Lower leg skin (tissue), 4 donors: ENCODE measurements around the gene STPG1. TPM values are rescaled to one million over a fixed set of nuclear protein-coding genes. Genes with fewer than 3 reads are reported as not detected.

Experiments used
- DNase-seq, 2 donors: peaks; one replicate each; pipeline ENCODE4 v3.0.0-alpha.2; 2019; ENCODE audit warnings: low spot score in 2 of 2
- H3K4me3 ChIP-seq: fragments of 200-600 bp; sonication (generic); 2 replicates; pipeline ENCODE4 v1.5.1; 2017; ENCODE audit warnings: mild to moderate bottlenecking, low read depth; ENCODE audit not compliant: poor library complexity, severe bottlenecking
- POLR2A ChIP-seq, 2 donors: fragments of 450-650 bp; IDR thresholded peaks; one replicate each; pipeline ENCODE4 v1.6.1; 2016 to 2017; ENCODE audit warnings: antibody characterized with exemption in 2 of 2, mild to moderate bottlenecking in 1 of 2, moderate library complexity in 1 of 2
- WGBS, 2 donors: methylation state at CpG; one replicate each; pipeline ENCODE4 v1.1.5; 2018; 5-methylcytosine and 5-hydroxymethylcytosine counted together
- intact Hi-C: fragments of 100-400 bp; cut with DNase I; formaldehyde crosslinking; loops from one replicate; pipeline ENCODE4 v1.15.0; 2023; ENCODE audit warnings: low total_unique reads
- total RNA-seq, 4 donors: library from RNA; depleted of rRNA; stranded (reverse); fragments of >200 nt; gene quantifications; one replicate each; pipeline ENCODE4 v1.1.0, GENCODE V29; 2016
- TF ChIP-seq, protein P1 (sequence below), 3 donors: fragments of 450-650 bp; IDR thresholded peaks; one replicate each; pipeline ENCODE4 v1.5.1; 2016; ENCODE audit warnings: antibody characterized with exemption in 3 of 3, mild to moderate bottlenecking in 3 of 3, moderate library complexity in 2 of 3

Gene STPG1
- total RNA-seq, 4 donors from 2014 or later = 3.6 to 8.5 (median 6.4) TPM

DNA sequence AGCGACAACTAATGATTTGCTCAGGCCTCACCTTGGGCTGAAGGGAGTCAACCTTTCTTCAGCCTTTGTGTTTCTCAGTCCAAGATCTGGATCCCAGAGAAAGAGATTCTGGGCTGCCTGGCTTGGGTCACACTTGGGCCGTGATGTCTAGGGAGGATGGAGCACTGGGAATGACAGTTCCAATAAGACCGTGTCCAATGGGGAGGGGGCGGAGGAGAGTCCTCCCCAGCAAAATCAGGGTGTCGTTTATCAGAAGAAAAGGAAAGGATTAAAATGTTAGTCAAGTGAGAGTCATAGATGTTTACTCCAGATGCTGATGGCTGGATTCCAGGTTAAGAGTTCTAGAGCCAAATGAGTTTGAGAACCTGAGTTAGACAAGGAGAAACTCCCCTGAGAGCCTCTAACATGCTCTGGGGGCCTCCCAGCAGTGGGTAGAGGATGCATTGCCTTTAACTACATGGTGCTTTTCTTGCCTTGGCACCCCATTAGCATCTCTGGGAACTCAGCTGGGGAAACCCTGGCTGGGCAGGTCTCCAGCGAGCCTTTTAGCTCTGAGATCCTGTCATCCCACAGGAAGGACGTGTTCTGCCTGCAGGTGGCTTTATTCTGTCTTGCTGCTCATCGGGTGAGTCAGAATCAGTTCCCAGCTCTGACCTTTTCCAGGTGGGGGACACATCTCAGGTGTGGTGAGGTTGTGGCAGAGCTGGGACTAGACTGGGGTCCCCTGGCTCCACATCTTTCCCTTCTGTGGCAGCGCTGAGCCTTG lies 24.2 kb upstream of the STPG1 start:
- TF ChIP-seq, protein P1, sequence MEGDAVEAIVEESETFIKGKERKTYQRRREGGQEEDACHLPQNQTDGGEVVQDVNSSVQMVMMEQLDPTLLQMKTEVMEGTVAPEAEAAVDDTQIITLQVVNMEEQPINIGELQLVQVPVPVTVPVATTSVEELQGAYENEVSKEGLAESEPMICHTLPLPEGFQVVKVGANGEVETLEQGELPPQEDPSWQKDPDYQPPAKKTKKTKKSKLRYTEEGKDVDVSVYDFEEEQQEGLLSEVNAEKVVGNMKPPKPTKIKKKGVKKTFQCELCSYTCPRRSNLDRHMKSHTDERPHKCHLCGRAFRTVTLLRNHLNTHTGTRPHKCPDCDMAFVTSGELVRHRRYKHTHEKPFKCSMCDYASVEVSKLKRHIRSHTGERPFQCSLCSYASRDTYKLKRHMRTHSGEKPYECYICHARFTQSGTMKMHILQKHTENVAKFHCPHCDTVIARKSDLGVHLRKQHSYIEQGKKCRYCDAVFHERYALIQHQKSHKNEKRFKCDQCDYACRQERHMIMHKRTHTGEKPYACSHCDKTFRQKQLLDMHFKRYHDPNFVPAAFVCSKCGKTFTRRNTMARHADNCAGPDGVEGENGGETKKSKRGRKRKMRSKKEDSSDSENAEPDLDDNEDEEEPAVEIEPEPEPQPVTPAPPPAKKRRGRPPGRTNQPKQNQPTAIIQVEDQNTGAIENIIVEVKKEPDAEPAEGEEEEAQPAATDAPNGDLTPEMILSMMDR (IDR thresholded peaks at IDR 0.05) = no peak
- TF ChIP-seq POLR2A (IDR thresholded peaks at IDR 0.05) = no peak
- peak in 1 of 2 donors; percentile 36 for DNase-seq
- intact Hi-C loops = no loop called here
- no peak overlapping the region for H3K4me3 ChIP-seq
- 43 to 63% methylated on average over 9 of the region's 9 CpGs for WGBS, 2 donors

DNA sequence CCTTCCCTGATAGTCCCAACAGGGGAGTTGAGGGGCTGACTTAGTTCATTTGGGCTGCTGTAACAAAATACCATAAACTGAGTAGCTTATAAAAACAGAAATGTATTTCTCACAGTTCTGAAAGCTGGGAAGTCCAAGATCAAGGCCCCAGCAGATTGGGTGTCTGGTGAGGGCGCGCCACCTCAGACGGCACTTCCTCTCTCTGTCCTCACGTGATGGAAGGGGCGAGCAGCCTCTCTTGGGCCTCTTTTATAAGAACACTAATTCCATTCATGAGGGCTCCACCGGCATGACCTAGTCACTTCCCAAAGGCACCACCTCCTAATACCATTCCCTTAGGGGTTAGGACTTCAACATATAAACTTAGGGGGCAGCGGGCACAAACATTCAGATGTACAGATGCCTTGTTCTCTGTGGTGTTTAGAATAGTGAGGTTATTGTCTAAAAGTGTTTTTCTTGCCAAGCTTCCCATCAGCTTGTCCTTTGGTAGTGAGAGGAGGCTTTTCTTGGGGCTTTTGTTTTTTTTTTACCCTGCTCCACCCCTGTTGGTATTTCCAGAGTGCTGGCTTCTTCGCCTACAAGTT lies 22.3 kb upstream of the STPG1 start:
- DNase-seq = peak in 1 of 2 donors; percentile 19
- intact Hi-C loops = no loop called here
- no peak overlapping the region for H3K4me3 ChIP-seq
- no peak for TF ChIP-seq POLR2A (IDR thresholded peaks at IDR 0.05)
- TF ChIP-seq, protein P1 (IDR thresholded peaks at IDR 0.05) = no peak
- WGBS, 2 donors = 72 to 94% methylated on average over 7 to 8 of the region's 8 CpGs

DNA sequence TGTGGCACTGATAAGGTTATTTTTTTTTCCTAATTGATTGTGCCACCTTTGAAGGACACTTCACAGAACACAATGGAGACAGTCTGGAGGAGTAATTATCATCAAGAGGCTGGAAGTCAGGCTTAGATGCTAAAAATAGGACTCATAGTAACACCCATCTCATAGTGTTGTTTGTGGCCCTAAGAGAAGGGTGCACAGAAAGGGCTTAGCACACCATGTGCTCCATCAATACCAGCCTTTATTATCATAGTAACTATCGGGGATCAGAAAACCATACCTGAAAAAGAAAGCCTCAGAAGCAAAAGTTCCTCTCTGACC lies 13.9 kb upstream of the STPG1 start:
- intact Hi-C loops = no loop called here
- no peak overlapping the region for H3K4me3 ChIP-seq
- TF ChIP-seq, protein P1 (IDR thresholded peaks at IDR 0.05) = no peak
- no peak for TF ChIP-seq POLR2A (IDR thresholded peaks at IDR 0.05)
- WGBS, 2 donors = 87 to 90% methylated on average over 1 of the region's 1 CpG
- DNase-seq = no peak

DNA sequence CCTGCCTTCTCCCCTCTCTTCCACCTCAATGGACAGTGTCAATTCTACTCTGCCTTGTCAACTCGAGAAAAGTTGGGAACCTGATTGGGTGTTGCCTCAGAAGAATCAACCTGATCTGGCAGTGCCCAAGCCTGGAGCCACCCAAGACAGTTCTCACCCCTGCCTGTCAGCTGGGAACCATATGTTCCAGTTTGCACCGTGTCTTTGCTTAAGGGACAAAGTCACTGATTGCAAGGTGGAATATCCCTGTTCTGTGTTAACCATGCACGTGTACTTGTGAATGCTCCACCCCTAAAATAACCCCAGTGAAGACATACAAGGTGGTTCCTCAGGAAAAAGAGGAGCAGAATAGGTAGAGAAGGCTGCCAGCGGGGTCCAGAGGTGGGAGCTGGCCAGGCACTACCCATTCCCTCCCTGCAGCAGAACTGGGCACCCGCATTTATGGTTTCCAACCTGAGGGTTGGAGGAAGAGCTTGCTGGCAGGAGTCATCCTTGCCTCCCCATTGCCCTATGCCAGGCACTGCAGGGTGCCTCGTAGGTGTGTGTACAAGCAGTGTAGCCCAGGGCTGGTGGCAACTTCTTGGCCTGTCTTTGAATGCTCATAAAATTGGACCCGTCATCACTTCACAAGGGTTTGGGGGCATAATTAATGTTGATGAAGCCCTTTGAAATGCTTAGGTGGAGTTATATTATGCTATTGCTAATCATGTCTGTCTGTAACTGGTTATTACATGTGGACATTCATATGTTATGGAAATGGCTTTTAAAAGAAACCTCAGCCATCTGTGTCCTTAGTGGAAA lies 13.4 kb upstream of the STPG1 start:
- TF ChIP-seq, protein P1 (IDR thresholded peaks at IDR 0.05) = no peak
- TF ChIP-seq POLR2A (IDR thresholded peaks at IDR 0.05) = no peak
- WGBS, 2 donors = 75 to 76% methylated on average over 7 of the region's 7 CpGs
- intact Hi-C loops = no loop called here
- no peak overlapping the region for H3K4me3 ChIP-seq
- DNase-seq = no peak

DNA sequence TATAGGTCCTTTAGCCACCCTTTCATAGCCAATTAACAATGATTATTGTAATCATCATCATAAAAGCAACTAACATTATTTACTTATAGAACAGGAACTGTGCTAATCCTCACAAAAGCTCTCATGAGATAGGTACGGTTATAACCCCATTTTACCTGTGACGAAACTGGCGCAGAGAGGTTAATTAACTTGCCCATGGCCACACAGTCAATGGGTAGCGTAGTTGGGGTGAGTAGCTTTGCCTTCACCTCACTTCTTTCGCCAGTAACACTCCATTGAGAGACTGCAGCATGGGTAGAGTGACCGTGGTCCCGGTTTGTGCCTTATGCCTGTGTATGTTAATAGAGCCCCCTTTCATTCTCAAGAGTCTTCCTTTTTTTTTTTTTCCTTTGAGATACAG lies 12.3 kb upstream of the STPG1 start:
- intact Hi-C loops = no loop called here
- no peak for TF ChIP-seq POLR2A (IDR thresholded peaks at IDR 0.05)
- TF ChIP-seq, protein P1 (IDR thresholded peaks at IDR 0.05) = no peak
- no peak overlapping the region for H3K4me3 ChIP-seq
- 83 to 93% methylated on average over 7 of the region's 7 CpGs for WGBS, 2 donors
- DNase-seq = no peak
